Testis (tissue), 3 donors: ENCODE results near the gene UBR2. TPM values are rescaled to one million over a fixed set of nuclear protein-coding genes. Genes with fewer than 3 reads are reported as not detected.

ENCODE experiments used
- DNase-seq: peaks from one replicate; pipeline ENCODE4 v3.0.0-alpha.2; 2019
- H3K27ac ChIP-seq, 2 donors: fragments of 200-600 bp; sonication (generic); one replicate each; pipeline ENCODE4 v1.5.1; 2019
- H3K27me3 ChIP-seq: fragments of 200-600 bp; sonication (generic); one replicate; pipeline ENCODE4 v1.5.1; 2019
- H3K36me3 ChIP-seq: fragments of 200-600 bp; sonication (generic); one replicate; pipeline ENCODE4 v1.5.1; 2017; ENCODE audit warnings: low read depth; ENCODE audit errors: missing control alignments
- H3K4me1 ChIP-seq: fragments of 200-600 bp; sonication (generic); one replicate; pipeline ENCODE4 v1.5.1; 2019
- H3K4me3 ChIP-seq, 2 donors: fragments of 200-600 bp; sonication (generic); one replicate each; pipeline ENCODE4 v1.5.1; 2017 to 2019
- H3K9me3 ChIP-seq: fragments of 200-600 bp; sonication (generic); one replicate; pipeline ENCODE4 v1.5.1; 2017
- POLR2A ChIP-seq: fragments of 450-650 bp; IDR thresholded peaks from one replicate; pipeline ENCODE4 v1.6.1; 2017; ENCODE audit warnings: antibody characterized with exemption, mild to moderate bottlenecking, moderate library complexity
- WGBS, 2 donors: methylation state at CpG; one replicate each; pipeline ENCODE4 v1.1.5; 2018; 5-methylcytosine and 5-hydroxymethylcytosine counted together
- intact Hi-C: fragments of 100-400 bp; cut with DNase I; formaldehyde crosslinking; loops from one replicate; pipeline ENCODE4 v1.15.1; 2023; ENCODE audit warnings: low total_unique reads
- polyA plus RNA-seq: library from polyadenylated mRNA; stranded (reverse); fragments of 350-450 nt; fragmentation: Illumina TruSeq; extraction: RNeasy Lipid Tissue Mini Kit (QIAGEN cat#74804); gene quantifications from one replicate; pipeline ENCODE4 v1.2.3, GENCODE V29; 2014; ENCODE audit warnings: low read depth, low replicate concordance; ENCODE audit not compliant: insufficient read depth
- total RNA-seq, 2 donors: library from RNA; depleted of rRNA; stranded (reverse); fragments of >200 nt; gene quantifications; one replicate each; pipeline ENCODE4 v1.2.3, GENCODE V29; 2016
- TF ChIP-seq, protein P1 (sequence below), 3 experiments: fragments of 450-650 bp in 2 of 3; fragments of 200-600 bp in 1 of 3; sonication (generic) in 1 of 3; IDR thresholded peaks; one replicate each; pipeline ENCODE4 v1.5.1; 2016 to 2019; ENCODE audit warnings: antibody characterized with exemption in 3 of 3, mild to moderate bottlenecking in 2 of 3, moderate library complexity in 1 of 3

UBR2 gene
- total and polyA plus RNA-seq, 3 donors from 2014 or later = 11.1 to 26.8 (median 25.8) TPM

DNA sequence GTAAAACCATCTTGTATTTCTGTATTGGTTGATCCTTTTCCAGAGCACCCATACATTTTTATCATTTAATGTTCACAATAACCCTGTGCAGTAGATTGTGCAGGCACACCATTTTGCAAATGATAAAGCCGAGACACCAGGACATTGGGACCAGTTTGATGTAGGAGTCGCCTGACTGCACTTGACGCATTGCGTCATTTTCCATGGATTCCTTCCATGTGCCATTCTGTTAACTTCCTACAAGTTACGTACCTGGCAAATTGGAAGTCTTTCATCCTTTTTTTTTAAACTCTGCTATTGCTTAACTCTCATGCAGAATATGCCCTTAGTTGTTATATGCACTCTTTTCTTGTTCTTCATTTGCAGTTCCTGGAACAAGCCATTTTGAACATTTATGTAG, 115.5 kb downstream of the UBR2 start:
- Histone ChIP-seq H3K4me1 (no peaks in the 10 kb centered on the region), H3K36me3 (no peaks in the 10 kb centered on the region), H3K27ac (no peak overlapping the region), H3K27me3 (no peaks in the 10 kb centered on the region), H3K9me3 (no peaks in the 10 kb centered on the region), H3K4me3 (no peak overlapping the region)
- TF ChIP-seq, protein P1, sequence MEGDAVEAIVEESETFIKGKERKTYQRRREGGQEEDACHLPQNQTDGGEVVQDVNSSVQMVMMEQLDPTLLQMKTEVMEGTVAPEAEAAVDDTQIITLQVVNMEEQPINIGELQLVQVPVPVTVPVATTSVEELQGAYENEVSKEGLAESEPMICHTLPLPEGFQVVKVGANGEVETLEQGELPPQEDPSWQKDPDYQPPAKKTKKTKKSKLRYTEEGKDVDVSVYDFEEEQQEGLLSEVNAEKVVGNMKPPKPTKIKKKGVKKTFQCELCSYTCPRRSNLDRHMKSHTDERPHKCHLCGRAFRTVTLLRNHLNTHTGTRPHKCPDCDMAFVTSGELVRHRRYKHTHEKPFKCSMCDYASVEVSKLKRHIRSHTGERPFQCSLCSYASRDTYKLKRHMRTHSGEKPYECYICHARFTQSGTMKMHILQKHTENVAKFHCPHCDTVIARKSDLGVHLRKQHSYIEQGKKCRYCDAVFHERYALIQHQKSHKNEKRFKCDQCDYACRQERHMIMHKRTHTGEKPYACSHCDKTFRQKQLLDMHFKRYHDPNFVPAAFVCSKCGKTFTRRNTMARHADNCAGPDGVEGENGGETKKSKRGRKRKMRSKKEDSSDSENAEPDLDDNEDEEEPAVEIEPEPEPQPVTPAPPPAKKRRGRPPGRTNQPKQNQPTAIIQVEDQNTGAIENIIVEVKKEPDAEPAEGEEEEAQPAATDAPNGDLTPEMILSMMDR (IDR thresholded peaks at IDR 0.05) = no peak
- no peak for TF ChIP-seq POLR2A
- intact Hi-C loops = no loop called here
- DNase-seq = no peak
- 88 to 99% methylated on average over 5 of the region's 5 CpGs for whole genome bisulfite sequencing, 2 donors

DNA sequence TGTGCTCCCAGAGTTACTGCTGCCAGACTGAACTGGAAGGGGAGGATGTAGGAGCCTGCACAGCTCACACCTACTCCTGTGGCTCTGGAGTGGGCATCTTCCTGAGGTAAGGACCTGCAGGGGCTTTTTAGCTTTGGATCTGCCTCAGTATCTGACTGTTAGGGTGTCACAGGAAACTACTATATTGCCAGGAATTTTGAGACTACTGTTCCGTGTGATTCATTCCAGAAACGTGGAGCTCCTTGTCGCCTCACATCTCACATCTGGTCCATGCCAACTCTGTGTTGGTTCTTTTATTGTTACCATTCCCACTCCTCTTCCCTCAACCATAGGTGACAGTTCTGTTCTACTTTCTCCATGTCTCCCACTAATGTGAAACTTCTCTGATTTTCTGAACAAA, 124.5 kb downstream of the UBR2 start:
- Histone ChIP-seq H3K27me3 (no peaks in the 10 kb centered on the region), H3K9me3 (no peaks in the 10 kb centered on the region), H3K4me3 (no peak overlapping the region), H3K4me1 (no peaks in the 10 kb centered on the region), H3K36me3 (no peaks in the 10 kb centered on the region), H3K27ac (no peak overlapping the region)
- DNase-seq = no peak
- intact Hi-C loops = no loop called here
- WGBS, 2 donors = 68 to 75% methylated on average over 3 of the region's 3 CpGs
- TF ChIP-seq POLR2A = no peak
- TF ChIP-seq, protein P1 (IDR thresholded peaks at IDR 0.05) = no peak

DNA sequence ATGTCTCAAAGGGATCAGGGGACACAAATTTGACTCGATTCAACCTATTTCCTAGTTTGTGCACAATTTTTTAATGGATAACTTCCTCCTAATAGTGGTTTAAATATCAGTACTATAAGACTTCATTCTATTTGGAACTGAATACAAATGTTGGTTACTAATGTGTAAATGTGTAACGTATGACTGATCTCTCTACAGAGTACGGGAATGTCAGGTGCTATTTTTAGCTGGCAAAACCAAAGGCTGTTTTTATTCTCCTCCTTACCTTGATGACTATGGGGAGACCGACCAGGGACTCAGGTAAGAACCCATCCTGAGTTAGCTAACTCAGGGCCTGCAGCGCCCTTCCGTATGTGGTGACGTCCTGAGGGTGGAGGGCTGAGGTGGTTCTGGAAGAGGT, 125.5 kb downstream of the UBR2 start:
- 85% methylated on average over 7 of the region's 7 CpGs for WGBS, 2 donors
- TF ChIP-seq, protein P1 (IDR thresholded peaks at IDR 0.05) = no peak
- no peak for TF ChIP-seq POLR2A
- H3K4me3 ChIP-seq = no peak overlapping the region
- DNase-seq = no peak
- no peaks in the 10 kb centered on the region for H3K27me3 ChIP-seq
- intact Hi-C loops = no loop called here
- no peak overlapping the region for H3K27ac ChIP-seq
- peaks cover 4% of the 10 kb centered on the region for H3K4me1 ChIP-seq
- H3K9me3 ChIP-seq = no peaks in the 10 kb centered on the region
- H3K36me3 ChIP-seq = no peaks in the 10 kb centered on the region

DNA sequence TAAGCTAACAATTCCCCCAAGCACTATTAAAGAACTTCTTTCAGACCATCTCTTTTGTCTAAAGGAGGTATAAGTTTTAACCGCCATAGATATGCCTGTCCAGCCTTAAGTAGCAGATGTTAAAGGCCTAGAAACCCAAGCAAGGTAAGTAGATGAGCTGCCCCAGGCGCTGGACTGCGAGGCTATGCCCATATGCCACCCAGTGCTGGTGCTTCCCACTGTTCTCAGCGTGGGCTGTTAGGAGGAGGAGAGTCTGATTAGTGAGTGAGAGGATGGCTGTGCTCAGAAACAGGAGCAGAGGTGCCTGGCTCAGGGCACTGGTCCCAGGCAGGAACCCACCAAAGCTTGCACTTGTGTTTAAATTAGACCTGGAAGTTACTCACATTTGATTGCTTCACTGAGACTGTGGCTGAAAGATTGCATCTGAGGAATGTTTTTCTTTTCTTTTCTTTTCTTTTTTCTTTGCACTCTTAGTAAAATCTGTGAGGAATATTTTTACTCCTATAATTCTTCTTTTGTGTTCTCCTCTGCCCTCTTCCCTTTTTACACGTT, 126.4 kb downstream of the UBR2 start:
- Histone ChIP-seq H3K27me3 (no peaks in the 10 kb centered on the region), H3K9me3 (no peaks in the 10 kb centered on the region), H3K4me3 (no peak overlapping the region), H3K36me3 (no peaks in the 10 kb centered on the region), H3K4me1 (peaks cover 7% of the 10 kb centered on the region), H3K27ac (no peak overlapping the region)
- DNase-seq = no peak
- TF ChIP-seq POLR2A = no peak
- intact Hi-C loops = no loop called here
- 89 to 91% methylated on average over 5 of the region's 5 CpGs for WGBS, 2 donors

DNA sequence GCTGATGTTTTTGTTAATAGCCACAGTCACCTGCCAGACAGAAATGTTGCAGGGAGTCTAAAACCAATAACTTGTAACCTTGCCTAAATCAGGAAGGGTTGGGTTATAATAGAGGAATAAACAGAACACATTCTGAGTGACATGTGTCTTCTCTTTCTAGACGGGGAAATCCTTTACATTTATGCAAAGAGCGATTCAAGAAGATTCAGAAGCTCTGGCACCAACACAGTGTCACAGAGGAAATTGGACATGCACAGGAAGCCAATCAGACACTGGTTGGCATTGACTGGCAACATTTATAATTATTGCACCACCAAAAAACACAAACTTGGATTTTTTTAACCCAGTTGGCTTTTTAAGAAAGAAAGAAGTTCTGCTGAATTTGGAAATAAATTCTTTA, 127.0 kb downstream of the UBR2 start:
- WGBS, 2 donors = 74 to 75% methylated on average over 2 of the region's 2 CpGs
- TF ChIP-seq, protein P1 (IDR thresholded peaks at IDR 0.05) = no peak
- TF ChIP-seq POLR2A = no peak
- Histone ChIP-seq H3K4me3 (no peak overlapping the region), H3K4me1 (peaks cover 8% of the 10 kb centered on the region), H3K9me3 (no peaks in the 10 kb centered on the region), H3K27ac (no peak overlapping the region), H3K36me3 (no peaks in the 10 kb centered on the region), H3K27me3 (no peaks in the 10 kb centered on the region)
- intact Hi-C loops = no loop called here
- no peak for DNase-seq
